Pons (tissue), 1 donor: ENCODE results near the gene RNF112.
A peak's percentile ranks its signal among the peaks of the same experiment; 100 is the strongest.
"Not testable (repeated sequence)": the region's sequence is repeated elsewhere in the genome, so short reads cannot be mapped to it uniquely, and the experiment has no call there.

ENCODE experiments used
- DNase-seq: peaks from one replicate; pipeline ENCODE4 v3.0.0-alpha.2; 2016; ENCODE audit warnings: low spot score

The RNF112 gene

GRCh38 chr17:19448341-19449268, 37.6 kb downstream of the RNF112 start:
- peak; percentile 97 for DNase-seq

DNA sequence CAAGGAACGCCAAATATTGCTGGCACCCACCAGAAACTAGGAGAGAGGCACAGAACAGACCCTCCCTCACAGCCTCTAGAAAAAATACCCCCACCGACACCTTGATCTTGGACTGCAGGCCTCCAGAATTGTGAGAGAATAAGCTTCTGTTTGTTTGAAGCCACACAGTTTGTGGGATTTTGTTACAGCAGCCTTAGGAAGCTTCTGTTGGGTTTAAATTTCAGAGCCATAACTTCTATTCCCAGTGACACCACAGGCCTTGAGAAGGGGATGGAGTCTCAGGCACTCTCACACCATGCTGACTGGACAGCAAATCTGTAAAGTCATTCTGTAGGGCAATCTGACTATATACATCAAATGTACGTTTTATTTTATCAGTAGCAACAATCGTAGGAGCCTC, 38.6 kb downstream of the RNF112 start:
- DNase-seq, result no peak

- no peak for DNase-seq
These were observed 42.3 kb downstream of the RNF112 start for GRCh38 chr17:19453296-19453695.

DNA sequence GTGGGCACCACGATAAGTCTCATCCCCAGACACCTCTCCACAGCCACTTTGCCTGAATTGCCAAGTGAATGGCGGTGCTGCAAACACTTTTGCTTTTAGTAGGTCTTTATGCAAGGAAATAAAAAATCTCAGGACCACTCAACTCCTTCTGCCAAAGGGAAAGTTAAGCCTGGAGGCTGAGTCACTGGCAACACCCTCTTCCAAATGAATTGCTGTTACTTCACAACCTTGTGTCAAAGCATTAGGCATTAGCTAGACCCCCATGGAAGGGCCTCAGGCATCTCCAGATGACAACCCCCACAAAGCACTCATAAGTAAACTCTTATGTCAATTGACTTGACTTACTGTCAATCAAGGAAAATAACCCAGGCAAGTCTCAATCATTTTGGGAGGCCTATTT, 43.0 kb downstream of the RNF112 start:
- DNase-seq, result no peak

GRCh38 chr17:19456016-19456927, 45.2 kb downstream of the RNF112 start:
- DNase-seq, result peak; percentile 48

DNA sequence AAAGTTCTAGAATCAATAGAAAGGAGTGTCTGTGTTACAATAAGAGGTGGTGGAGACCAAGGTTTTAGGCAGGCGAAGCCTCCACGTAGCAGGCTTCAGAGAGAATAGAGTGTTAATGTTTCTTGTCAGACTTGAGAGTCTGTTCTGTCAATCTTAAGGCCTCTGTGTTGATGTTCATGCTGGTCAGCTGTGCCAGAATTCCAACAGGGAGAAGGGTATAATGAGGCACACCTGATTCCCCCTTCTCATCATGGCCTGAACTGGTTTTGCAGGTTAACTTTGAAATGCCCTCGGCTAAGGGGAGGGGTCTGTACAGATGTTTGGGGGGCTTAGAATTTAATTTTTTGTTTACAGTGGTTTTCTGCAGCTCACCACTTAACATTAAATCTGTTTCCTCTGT, 46.0 kb downstream of the RNF112 start:
- no peak for DNase-seq

- DNase-seq, result no peak
These were observed 46.8 kb downstream of the RNF112 start for GRCh38 chr17:19457830-19458271.

GRCh38 chr17:19458481-19458880, 47.4 kb downstream of the RNF112 start:
- DNase-seq, result not testable (repeated sequence)

- not testable (repeated sequence) for DNase-seq
These were observed 48.1 kb downstream of the RNF112 start for GRCh38 chr17:19459018-19459655.

GRCh38 chr17:19460700-19461099, 49.7 kb downstream of the RNF112 start:
- DNase-seq, result peak; percentile 86

- peak; percentile 73 for DNase-seq
These were observed 50.1 kb downstream of the RNF112 start for GRCh38 chr17:19461116-19461515.

- DNase-seq, result no peak
These were observed 50.6 kb downstream of the RNF112 start for GRCh38 chr17:19461681-19462080.

- not testable (repeated sequence) for DNase-seq
These were observed 51.5 kb downstream of the RNF112 start for GRCh38 chr17:19462456-19463035.

- peak; percentile 76 for DNase-seq
These were observed 53.3 kb downstream of the RNF112 start for GRCh38 chr17:19464031-19465026.
